22Rv1 (cell line): Measurements from ENCODE around the gene XYLB.

Experiments used
- ZFX ChIP-seq: fragments of 450-650 bp; IDR thresholded peaks from 2 replicates; pipeline ENCODE4 v1.6.1; 2017; ENCODE audit warnings: antibody characterized with exemption, borderline replicate concordance
- TF ChIP-seq, protein P1 (sequence below): fragments of 450-650 bp; IDR thresholded peaks from 2 replicates; pipeline ENCODE4 v1.5.1; 2017; ENCODE audit warnings: mild to moderate bottlenecking

DNA sequence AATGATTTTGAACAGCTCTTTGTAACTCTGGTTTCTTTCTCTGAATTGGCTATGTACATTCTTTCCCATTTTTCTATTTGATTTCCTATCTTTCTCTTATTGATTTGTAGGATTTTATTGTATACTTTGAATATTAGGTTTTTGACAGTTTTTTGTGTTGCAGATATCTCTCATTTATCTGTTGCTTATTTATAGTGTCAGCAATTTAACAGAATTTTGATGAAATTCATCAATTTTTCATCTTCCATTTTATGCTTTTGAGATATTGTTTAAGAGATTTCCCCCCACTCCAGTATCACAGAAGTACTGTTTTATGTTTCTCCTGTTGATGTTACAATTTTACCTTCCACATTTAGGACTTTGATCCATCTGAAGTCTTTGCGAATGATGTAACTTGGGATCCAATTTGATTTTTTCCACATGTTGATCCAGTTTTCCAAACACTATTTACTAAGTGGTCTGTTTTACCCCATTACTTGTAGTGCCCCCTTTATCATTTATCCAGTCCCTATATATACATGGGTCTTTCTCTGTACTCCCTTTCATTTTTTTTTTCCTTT is 46.1 kb downstream of the XYLB start:
- TF ChIP-seq, protein P1, sequence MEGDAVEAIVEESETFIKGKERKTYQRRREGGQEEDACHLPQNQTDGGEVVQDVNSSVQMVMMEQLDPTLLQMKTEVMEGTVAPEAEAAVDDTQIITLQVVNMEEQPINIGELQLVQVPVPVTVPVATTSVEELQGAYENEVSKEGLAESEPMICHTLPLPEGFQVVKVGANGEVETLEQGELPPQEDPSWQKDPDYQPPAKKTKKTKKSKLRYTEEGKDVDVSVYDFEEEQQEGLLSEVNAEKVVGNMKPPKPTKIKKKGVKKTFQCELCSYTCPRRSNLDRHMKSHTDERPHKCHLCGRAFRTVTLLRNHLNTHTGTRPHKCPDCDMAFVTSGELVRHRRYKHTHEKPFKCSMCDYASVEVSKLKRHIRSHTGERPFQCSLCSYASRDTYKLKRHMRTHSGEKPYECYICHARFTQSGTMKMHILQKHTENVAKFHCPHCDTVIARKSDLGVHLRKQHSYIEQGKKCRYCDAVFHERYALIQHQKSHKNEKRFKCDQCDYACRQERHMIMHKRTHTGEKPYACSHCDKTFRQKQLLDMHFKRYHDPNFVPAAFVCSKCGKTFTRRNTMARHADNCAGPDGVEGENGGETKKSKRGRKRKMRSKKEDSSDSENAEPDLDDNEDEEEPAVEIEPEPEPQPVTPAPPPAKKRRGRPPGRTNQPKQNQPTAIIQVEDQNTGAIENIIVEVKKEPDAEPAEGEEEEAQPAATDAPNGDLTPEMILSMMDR: no peak
- TF ChIP-seq ZFX: no peak
